Epithelial cell of esophagus (primary cell): ENCODE data around the gene XPO4.

Experiments used
- DNase-seq: peaks from one replicate; pipeline ENCODE4 v3.0.0; 2010; ENCODE audit warnings: low read depth
- H3K4me3 ChIP-seq: 2 replicates; pipeline ENCODE4 v1.5.1; 2011; ENCODE audit warnings: mild to moderate bottlenecking, low read length, control low read depth
- TF ChIP-seq, protein P1 (sequence below): IDR thresholded peaks from 2 replicates; pipeline ENCODE4 v1.5.1; 2011; ENCODE audit warnings: low read depth, mild to moderate bottlenecking, low read length, control low read depth, inconsistent platforms; ENCODE audit not compliant: insufficient read depth; ENCODE audit errors: missing control alignments

Gene XPO4

DNA sequence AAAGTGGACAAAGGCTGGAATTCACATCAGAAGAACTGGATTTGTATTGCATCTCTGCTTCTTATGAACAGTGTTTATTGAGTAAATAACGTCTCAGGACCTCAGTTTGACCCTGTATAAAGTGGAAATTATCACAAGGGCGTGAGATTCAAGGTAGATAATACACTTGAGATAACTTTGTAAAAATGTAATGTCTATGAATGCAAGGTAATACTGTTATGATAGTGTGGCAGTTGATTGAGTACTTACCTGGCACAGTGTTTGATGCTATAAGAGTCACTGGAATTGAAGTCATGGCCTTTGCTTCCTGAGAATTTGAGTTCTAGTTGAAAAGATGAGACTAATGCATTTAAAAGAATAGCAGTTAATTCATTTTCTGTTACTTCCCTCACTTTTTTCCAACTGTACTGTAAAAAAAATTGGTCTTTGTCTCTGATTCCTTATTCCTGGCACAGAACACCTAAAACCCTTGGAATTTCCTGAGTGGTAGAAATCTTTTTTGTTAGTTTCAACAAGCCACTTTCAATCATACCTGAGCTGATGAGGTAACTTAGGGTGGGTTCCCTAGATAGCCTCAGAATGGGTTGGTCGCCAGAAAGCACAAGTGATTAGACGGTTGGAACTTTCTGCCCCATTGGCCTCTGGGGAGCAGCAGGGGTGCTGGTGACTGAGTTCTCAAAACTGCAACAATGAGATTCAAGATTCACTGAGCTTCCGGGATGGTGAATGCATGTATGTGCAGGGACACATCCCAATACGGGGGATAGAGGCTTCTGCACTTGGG lies 6.4 kb upstream of the XPO4 start:
- TF ChIP-seq, protein P1, sequence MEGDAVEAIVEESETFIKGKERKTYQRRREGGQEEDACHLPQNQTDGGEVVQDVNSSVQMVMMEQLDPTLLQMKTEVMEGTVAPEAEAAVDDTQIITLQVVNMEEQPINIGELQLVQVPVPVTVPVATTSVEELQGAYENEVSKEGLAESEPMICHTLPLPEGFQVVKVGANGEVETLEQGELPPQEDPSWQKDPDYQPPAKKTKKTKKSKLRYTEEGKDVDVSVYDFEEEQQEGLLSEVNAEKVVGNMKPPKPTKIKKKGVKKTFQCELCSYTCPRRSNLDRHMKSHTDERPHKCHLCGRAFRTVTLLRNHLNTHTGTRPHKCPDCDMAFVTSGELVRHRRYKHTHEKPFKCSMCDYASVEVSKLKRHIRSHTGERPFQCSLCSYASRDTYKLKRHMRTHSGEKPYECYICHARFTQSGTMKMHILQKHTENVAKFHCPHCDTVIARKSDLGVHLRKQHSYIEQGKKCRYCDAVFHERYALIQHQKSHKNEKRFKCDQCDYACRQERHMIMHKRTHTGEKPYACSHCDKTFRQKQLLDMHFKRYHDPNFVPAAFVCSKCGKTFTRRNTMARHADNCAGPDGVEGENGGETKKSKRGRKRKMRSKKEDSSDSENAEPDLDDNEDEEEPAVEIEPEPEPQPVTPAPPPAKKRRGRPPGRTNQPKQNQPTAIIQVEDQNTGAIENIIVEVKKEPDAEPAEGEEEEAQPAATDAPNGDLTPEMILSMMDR = no peak
- no peak for DNase-seq
- H3K4me3 ChIP-seq = no peak overlapping the region

DNA sequence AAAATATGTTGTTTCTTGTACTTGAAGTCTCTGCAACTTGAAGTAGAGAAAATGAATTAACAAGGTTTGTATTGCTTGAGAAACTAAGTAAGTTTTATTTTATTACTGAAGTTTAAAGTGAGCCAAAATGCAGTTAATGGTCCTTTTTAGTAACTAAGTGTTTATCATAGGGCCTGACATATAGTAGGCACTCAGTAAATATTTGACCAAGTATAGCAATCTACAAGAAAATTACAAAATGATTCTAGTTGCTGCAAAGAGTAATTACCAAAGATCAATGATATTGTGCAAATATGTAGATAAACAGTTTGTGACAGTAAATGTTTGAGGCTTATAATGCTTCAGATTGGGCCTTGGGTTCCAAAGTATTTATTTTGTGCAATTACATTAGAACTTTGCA lies 2.4 kb upstream of the XPO4 start:
- no peak overlapping the region for H3K4me3 ChIP-seq
- no peak for DNase-seq
- TF ChIP-seq, protein P1 = no peak

DNA sequence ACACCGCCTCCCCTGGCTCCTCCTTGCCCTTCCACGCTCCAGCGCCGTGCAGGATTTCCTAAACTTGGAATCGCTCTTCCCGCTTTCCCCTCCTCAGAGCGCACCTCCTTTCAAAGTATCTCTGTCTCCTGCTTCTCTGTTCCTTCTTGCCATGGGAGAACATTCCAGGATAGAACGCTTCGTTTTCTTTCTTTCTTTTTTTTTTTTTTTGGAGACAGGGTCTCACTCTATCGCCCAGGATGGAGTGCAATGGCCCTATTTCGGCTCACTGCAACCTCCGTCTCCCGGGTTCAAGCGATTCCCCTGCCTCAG lies 574 bp upstream of the XPO4 start:
- no peak for DNase-seq
- peak overlapping the region; percentile 69 for H3K4me3 ChIP-seq
- TF ChIP-seq, protein P1 = no peak

DNA sequence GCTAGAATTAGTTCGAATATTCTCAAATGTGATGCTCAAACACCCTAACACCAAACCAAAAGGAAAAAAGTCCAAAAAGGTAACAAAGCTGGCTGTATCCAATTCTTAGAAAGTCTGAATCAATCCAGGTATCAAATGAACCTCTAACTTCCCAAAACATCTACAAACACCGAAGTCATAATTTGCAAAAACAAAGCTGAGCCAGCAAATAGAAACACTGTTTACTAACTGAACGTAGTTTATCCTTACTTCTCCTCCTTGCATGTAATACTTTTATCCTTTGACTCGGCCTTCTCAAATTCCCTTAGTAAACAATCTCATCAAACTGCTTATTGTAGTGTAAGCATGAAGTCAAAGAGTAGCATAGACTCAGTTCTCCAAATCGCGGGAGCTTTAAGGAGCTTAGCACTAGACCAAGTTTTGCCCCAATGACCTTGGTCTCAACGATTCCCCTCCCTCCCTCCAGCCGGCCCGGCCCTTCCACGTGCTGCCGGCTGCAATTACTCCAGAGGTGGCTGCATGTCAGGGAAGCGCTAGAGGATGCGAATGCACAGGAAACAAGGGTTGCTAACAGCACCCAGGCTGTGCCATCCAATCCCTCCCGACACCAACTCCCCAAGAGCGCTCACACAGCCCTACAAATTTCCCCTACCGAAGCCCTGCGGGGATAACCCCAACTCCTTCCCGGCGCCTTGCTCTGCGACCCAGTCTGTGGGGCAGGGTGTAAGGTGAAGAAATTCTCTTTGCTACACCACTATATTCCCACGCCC lies 693 bp downstream of the XPO4 start:
- H3K4me3 ChIP-seq = peak overlapping the region; percentile 95
- TF ChIP-seq, protein P1 = no peak
- peak; percentile 50 for DNase-seq

DNA sequence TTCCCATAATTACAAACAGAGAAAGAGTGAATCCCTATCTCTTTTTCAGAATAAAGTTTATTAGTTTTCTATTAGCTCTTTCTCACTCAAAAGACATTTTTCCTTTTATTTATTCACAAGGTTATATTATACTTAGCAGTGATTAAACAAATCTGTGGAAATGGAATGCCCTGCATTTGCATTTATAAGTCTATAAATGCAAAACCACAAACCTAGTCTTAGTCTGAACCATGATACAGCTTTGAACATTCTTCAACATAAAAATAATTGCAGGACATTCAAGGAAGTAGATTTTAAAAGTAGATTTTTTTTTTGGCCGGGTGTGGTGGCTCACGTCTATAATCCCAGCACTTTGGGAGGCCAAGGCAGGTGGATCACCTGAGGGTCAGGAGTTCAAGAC lies 8.3 kb downstream of the XPO4 start:
- TF ChIP-seq, protein P1 = no peak

DNA sequence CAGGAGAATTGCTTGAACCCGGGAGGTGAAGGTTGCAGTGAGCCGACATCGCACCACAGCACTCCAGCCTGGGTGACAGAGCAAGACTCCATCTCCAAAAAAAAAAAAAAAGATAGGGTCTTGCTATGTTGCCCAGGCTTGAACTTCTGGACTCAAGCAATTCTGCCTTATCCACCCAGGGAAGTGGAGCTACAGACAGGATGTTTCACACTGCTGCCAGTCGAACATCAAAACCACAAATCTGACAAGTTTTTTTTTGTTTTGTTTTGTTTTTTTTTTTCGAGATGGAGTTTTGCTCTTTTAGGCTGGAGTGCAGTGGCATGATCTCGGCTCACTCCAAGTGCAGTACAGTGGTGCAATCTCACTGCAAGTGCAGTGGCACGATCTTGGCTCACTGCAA lies 10.8 kb downstream of the XPO4 start:
- H3K4me3 ChIP-seq = no peak overlapping the region
- DNase-seq = no peak
- TF ChIP-seq, protein P1 = no peak

More for the DNA sequence above, 8.3 kb downstream of the XPO4 start:
- H3K4me3 ChIP-seq = no peak overlapping the region
- no peak for DNase-seq
